ENCODE measurements around the gene TNRC18. TPM values are rescaled to one million over a fixed set of nuclear protein-coding genes. Genes with fewer than 3 reads are reported as not detected.

The TNRC18 gene
- total and polyA plus RNA-seq, 9 of the 15 experiments (the other 6 are each of a cell fraction or from before 2014, with no cell fraction given): 0.03 to 43.2 (median 18.0) TPM

- intact Hi-C loops (cut with micrococcal nuclease) (no loop called here), in situ Hi-C loops (cut with MboI) (no loop called here)
- Histone ChIP-seq H4K20me1 (replicated peaks; ENCODE audit: control insufficient read depth, insufficient read depth, low read length) (no peaks in the 10 kb centered on the region), H3K9ac (ENCODE audit: insufficient read depth in 1 of 2, low read depth in 2 of 2, low read length in 2 of 2) (no peak overlapping the region), H3K27me3 (ENCODE audit: control insufficient read depth in 2 of 2, insufficient read depth in 2 of 2, low read length in 2 of 2) (no peaks in the 10 kb centered on the region), H3K4me2 (ENCODE audit: insufficient read depth, low read length) (no peak overlapping the region), H3K36me3 (ENCODE audit: control insufficient read depth, insufficient read depth, low read length) (peaks cover under 1% of the 10 kb centered on the region; the same call in 1 of the 3 replicates), H3K9me1 (ENCODE audit: control insufficient read depth, insufficient read depth, low read length) (no peaks in the 10 kb centered on the region), H3K27ac (ENCODE audit: extremely low read depth, low read depth, low read length) (no peak overlapping the region), H3K79me2 (ENCODE audit: control insufficient read depth, insufficient read depth, low read length) (no peaks in the 10 kb centered on the region), H3K9me3 (replicated peaks; ENCODE audit: control insufficient read depth, insufficient read depth, low read depth, low read length) (no peaks in the 10 kb centered on the region; the same call in 1 of the 2 replicates), H3K4me1 (replicated peaks in 1 of 2; ENCODE audit: control insufficient read depth in 2 of 2, insufficient read depth in 2 of 2, low read length in 2 of 2) (no peaks in the 10 kb centered on the region), H2AFZ (ENCODE audit: low read depth, low read length) (no peak overlapping the region), H3K4me3 (no peak overlapping the region)
- TF ChIP-seq MXD1 (CRISPR knock-in tag; IDR thresholded peaks at IDR 0.05; ENCODE audit: borderline replicate concordance, poor library complexity, severe bottlenecking): no peak
- TF ChIP-seq FOXP1 (CRISPR knock-in tag; IDR thresholded peaks at IDR 0.05): no peak
- no peak for TF ChIP-seq ZNF174 (CRISPR knock-in tag; IDR thresholded peaks at IDR 0.05)
- peak; percentile 34; the same call in 1 of the 2 replicates for TF ChIP-seq POLR2G (IDR thresholded peaks at IDR 0.05; ENCODE audit: low read depth, low read length)
- no peak for TF ChIP-seq NR2F6 (CRISPR knock-in tag; IDR thresholded peaks at IDR 0.05)
- TF ChIP-seq ATF4 (CRISPR knock-in tag; IDR thresholded peaks at IDR 0.05): no peak
- no peak for TF ChIP-seq TEAD2 (tag; IDR thresholded peaks at IDR 0.05)
- no peak for TF ChIP-seq E2F3 (CRISPR knock-in tag; IDR thresholded peaks at IDR 0.05)
- ATAC-seq: no peak
- BruUV-seq (replicated peaks): no TSS peak
- no peak for DNase-seq (ENCODE audit: extremely low read depth in 1 of 4, low spot score in 3 of 4)
- WGBS (ENCODE audit: insufficient coverage, low coverage, missing lambda C conversion rate): 92% methylated on average over 19 of the region's 33 CpGs
- no peak for FAIRE-seq
- ChIA-PET POLR2A (interaction anchor here (0.6 kb wide), 1 partner anchor 12 kb away, joined by 3 read pairs; no protein-coding TSS in a partner anchor), CTCF (ENCODE audit: low intra/inter-chr PET ratio) (no interaction called here)
Observed at GRCh38 chr7:5320802-5321396, 102.7 kb downstream of the TNRC18 start.
